HG03097 (cell line): ENCODE measurements around the gene APPBP2.
"Not testable (repeated sequence)": the region's sequence is repeated elsewhere in the genome, so short reads cannot be mapped to it uniquely, and the experiment has no call there.

ENCODE experiments used
- ATAC-seq: cut with Tn5 transposase; IDR thresholded peaks from one replicate; pipeline ENCODE4 v1.9.1; 2021; ENCODE audit not compliant: unreplicated experiment, low FRiP score

The APPBP2 gene, protein sequence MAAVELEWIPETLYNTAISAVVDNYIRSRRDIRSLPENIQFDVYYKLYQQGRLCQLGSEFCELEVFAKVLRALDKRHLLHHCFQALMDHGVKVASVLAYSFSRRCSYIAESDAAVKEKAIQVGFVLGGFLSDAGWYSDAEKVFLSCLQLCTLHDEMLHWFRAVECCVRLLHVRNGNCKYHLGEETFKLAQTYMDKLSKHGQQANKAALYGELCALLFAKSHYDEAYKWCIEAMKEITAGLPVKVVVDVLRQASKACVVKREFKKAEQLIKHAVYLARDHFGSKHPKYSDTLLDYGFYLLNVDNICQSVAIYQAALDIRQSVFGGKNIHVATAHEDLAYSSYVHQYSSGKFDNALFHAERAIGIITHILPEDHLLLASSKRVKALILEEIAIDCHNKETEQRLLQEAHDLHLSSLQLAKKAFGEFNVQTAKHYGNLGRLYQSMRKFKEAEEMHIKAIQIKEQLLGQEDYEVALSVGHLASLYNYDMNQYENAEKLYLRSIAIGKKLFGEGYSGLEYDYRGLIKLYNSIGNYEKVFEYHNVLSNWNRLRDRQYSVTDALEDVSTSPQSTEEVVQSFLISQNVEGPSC

DNA sequence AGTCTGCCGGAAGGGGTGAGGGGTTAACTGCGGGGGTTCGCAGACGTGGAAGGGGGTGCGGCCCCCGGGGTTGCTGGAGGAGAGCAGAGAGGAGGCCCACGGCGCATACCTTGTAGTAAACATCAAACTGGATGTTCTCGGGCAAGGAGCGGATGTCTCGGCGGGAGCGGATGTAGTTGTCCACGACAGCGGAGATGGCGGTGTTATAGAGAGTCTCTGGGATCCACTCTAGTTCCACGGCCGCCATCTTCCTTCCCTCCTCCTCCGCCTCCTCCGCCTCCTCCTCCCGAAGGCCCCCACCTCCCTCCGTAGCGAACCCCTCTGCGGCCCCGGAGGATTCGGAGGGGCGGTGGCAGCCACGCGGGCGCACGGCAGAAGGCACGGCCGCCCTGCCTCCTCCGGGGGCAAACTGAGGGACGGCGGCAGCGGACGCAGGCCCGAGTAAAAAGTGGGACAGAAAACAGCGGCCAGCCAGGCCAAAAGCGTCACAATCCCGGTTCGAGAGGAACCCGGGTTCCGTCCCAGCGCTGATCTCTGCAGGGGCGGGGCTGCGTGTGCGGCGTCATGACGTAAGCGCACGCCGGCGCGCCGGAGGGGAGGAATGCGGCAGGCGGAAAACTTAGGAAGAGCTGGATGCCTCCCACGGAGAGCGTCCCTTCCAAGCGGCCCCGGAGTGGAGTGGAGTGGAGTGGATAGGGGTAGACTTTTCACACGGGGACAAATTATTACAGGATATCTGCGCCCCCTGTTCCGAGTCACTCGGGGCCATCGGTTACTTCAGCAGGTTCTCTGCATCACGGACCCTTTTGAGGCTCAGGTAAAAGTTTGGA is at the start of gene APPBP2:
Gene APPBP2, minus strand, starts transcription at position 558 of the 830 bp plus-strand sequence. Its CDS starts 311 bp downstream, at position 247.
- peak; percentile 82 for ATAC-seq

DNA sequence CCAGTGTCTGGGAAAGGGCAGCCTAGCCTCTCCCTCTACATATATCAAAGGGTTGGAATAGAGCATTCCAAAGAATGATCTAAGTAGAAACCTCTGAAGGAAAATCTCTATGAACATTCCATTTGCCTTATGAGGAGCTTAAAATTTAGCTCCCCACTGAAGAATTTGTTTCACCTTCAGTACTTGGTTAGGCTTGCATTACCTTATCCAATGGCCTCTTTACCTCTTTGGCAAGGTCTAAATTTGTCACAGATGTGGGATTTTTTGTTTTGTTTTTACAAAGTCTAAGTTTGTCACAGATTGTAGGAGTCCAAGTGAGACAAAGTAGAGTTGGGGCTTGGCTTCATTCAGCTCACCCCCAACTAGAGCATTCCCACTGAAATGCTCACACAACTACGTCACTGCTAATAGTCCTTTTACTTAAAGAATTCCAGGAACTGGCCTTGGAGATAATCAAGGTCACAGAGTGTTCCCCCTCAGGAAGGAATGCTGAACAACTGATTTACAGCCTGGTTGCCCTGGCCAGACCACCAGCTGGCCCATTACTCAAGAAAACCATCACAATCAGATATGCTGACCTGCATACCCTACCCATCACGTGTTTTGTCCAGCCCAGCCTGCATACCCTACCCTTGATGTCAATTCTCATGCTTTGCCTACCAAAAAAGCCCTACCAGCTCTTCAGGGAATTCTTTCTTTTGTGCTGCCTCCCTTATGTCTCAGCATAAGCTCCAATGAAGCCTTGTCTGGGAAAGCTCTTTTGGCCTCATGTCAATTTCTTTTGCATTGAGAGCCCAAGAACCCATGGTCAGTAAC is 47.4 kb upstream of the APPBP2 start:
- no peak for ATAC-seq

DNA sequence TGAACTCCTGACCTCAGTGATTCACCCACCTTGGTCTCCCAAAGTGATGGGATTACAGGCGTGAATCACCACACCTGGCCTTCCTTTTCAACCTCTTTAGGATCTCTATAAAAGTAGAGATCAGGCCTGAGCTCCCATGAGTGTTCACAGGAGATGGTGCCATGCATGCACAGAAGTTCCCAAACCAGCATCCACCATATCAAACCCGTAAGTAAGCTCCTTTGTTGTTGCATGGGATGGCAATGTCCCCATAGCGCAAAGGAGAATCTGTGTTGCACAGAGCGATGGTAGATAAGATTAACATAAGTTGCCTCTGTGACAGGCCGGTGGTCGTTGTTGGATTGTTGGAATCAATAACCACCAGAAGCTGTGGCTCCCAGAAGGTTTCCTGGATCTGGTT is 39.2 kb upstream of the APPBP2 start:
- no peak for ATAC-seq

DNA sequence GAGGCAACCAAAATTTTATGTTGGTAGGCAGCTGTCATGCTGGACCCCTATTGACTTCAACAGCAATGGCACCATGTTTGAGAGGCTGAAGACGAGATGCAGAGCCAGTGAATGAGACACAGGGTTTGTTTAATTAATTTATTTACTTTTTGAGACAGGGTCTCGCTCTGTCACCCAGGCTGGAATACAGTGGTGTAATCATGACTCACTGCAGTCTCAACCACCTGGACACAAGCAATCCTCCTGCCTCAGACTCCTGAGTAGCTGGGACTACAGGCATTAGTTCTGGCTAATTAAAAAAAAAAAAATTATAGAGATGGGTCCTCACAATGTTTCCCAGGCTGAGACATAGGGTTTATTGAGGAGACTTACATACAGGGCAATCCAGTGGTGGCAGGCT is 37.7 kb upstream of the APPBP2 start:
- no peak for ATAC-seq

DNA sequence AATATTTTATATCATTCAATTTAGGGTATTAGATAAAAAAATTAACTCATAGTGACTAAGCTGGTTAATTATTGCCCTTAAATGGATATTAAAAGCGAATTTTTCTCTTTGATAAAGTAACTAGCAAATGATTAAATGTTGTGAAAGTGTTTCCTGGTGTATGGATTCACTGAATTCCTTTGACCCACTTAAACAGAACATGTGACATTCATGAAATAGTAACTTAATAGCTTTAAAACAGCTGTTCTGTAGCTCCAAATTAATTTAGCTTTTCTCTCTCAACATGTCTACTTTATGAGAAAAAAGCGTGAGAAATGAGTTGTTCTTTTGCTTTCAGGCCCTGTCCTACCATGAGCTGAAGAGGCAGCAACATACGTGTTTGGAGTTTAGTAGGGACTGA is 36.4 kb upstream of the APPBP2 start:
- ATAC-seq, result no peak

DNA sequence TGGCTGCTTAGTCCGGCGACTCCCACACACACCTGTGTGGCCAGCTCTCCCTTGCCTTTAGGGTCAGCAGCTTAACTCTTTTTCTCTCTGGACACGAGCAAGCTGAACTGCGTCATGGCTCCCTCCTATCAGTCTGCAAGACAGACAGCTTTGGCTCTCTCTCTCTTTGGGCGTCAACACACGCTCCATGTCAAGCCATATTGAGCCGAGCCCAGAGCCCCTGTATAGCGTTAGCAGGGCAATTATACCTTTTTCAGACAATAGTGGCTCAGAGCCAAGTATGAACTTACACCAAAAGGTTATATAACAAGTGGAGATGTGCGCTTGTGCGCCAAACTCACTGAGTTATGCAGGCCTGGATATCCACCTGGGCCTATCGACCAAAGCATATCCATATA is 34.8 kb upstream of the APPBP2 start:
- no peak for ATAC-seq

DNA sequence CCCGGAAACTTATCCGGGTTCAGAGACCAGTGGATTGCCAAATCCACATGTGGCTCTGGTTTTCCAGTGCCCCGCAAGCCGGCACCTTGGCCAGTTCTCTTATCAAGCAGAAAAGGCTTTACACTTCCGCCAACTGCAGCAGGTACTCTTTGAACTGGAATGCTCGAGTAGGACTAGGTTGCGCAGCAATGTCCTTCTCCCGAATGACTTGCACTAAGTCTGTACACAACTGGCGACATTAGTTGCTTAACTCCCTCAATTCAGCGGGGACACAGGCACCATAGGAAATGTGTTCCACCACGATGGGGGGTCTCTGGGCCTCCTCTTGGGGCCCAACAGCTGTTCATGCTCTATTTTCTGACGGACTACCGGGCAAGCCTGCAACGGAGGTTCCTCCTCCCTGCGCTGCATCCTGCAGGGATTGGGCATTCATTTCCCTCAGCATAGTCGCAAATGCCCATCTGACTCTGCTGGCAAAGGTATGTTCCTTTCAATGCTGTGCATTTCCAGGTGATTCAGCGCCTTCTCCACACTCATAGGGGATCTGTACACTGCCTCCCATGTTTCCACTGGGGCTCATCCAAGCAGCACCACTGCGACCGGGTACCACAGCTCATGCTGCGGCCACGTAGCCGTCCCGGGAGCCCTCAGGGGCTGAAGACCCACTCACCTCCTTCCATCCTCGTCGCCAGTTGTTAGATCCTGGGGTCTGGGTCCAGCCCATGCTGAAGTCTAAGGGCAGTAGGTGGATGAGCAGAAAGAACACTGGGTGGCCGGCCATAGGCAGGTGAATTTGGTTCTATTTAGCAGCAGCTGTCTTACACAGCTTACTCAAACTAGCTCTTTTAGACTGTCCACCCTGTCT is 34.2 kb upstream of the APPBP2 start:
- no peak for ATAC-seq

DNA sequence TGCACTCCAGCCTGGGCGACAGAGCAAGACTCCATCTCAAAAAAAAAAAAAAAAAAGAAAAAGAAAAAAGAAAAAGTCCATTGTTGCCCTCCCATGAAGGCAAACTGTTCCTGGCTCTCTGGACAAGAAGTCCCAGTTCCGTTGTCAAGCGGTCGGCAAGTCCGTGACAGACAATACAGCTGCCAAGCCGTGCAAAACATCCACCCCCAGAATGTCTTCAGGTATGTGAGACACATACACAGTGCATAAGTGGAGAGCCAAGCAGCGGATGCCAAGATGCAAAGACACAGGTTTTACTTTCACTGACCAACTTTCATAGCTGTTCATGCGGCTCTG is 33.6 kb upstream of the APPBP2 start:
- no peak for ATAC-seq

DNA sequence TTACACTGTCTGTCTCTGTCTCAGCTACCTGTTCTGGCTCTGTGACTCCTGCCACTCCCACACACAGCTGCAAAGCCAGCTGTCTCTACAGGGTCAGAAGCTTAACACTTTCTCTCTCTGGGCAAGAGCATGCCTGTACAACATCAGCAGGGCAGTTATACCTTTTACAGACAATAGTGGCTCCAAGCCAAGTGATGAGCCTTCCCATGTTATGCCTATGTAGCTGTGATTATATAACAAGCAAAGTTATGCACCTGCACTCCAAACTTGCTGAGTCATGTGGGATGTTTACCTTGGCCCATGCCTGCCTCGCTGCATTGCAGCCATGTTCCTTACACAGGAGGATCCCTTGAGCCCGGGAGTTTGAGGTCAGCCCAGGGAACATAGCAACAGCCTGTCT is 31.8 kb upstream of the APPBP2 start:
- ATAC-seq, result no peak

DNA sequence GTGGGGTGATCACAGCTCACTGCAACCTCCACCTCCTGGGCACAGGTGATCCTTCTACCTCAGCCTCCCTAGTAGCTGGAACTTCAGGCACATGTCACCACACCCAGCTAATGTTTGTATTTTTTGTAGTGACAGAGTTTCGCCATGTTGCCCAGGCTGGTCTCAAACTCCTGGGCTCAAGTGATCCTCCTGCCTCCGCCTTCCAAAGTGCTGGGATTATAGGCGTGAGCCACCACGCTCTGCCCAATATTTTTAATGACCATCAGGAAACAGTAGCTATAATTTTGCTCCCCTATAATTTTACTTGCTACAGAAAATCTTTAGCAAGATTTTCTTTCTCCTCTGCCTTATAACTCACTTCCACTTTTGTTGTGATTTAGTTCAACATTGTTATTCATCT is 29.7 kb upstream of the APPBP2 start:
- ATAC-seq, result no peak

DNA sequence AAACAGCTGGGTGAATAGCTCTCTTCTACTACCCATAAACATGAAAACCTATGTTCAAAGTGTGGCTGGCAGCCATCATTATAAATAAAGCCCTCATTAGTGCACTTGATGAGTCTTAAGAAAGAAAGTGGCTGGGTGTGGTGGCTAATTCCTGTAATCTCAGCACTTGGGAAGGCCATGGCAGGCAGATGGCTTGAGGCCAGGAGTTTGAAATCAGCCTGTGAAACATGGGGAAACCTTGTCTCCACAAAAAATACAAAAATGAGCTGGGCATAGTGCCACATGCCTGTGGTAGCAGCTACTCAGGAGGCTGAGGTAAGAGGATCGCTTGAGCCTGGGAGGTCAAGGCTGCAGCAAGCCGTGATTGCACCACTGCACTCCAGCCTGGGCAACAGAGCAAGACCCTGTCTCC is 28.3 kb upstream of the APPBP2 start:
- ATAC-seq, result no peak

DNA sequence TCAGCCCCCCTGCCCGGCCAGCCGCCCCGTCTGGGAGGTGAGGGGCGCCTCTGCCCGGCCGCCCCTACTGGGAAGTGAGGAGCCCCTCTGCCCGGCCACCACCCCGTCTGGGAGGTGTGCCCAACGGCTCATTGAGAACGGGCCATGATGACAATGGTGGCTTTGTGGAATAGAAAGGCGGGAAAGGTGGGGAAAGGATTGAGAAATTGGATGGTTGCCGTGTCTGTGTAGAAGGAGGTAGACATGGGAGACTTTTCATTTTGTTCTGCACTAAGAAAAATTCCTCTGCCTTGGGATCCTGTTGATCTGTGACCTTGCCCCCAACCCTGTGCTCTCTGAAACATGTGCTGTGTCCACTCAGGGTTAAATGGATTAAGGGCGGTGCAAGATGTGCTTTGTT is 26.2 kb upstream of the APPBP2 start:
- ATAC-seq, result not testable (repeated sequence)

DNA sequence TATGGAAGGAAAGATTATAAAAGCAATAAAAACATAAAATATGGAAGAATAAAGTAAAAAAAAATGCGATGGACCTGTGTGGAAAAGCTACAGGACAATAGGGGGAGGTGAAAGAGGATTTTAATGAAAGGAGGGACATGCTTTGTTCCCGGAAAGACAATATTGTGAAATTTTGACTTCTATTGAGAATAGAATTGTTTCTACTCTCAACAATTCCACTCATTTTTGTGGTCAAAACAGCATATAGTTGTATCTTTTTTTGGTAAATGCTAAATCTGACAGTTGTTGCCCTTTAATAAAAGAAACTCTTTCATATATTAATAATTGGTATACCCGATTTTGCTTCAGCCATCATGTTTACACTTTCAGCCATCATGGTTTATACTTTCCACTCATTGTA is 22.9 kb upstream of the APPBP2 start:
- ATAC-seq, result no peak

DNA sequence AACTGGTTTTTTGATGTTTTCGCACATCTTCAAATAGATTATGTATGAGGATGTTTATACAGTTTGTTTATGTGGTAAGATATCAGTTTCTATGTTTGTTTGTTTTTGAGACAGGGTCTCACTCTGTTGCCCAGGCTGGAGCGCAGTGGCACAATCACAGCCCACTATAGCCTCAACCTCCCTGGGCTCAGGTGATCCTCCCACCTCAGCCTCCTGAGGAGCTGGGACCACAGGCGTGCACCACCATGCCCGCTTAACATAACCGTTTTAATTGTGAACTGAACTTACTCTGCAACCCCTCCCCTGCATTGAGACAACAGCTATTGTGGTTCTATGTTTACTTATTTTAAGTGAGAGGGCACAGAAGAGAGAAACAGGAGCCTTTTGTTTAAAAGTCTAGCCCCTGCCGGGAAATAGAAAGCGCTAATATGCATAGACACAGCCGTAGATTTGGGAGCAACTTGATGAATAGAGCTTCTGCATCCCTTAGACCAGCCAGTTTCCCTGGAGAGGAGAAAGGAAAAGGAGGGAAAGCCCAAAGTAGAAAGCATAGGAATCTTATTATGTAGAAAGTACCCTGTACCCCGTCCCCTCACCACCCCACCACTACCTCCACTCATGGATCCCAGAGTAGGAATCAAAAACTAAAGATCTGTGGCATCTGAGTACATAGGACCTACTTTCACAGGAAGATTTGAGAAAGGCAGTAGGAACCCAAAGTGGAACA is 19.6 kb upstream of the APPBP2 start:
- ATAC-seq, result no peak

DNA sequence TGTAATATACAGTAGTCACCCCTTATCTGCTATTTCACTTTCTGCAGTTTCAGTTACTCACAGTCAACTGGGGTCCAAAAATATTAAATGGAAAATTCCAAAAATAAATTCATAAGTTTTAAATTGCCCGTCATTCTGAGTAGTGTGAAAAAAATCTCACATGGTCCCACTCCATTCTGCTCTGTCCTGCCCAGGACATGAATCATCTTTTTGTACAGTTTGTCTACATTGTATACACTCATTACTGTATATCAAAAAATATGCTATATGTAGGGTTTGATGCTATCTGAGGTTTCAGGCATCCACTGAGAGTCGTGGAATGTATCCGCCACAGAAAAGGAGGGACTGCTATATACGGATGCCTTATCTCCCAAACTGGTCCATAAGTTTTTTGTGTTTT is 16.0 kb upstream of the APPBP2 start:
- ATAC-seq, result no peak

DNA sequence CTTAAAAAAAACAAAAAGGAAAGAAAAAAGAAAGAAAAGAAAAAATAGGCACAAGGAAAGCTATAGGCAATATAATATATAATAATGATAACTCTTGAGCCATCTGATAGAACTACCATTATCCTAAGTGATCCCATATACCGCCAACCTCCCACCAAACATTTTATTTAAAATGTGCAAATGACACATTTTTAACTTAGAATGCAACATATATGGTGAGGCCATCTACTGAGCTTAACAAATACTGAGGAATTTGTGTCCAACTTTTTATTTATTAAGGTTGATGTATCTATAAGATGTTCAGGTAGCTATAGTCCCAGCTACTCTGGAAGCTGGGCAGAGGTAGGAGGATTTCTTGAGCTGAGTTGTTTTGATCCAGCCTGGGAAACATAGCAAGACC is 14.4 kb upstream of the APPBP2 start:
- no peak for ATAC-seq

DNA sequence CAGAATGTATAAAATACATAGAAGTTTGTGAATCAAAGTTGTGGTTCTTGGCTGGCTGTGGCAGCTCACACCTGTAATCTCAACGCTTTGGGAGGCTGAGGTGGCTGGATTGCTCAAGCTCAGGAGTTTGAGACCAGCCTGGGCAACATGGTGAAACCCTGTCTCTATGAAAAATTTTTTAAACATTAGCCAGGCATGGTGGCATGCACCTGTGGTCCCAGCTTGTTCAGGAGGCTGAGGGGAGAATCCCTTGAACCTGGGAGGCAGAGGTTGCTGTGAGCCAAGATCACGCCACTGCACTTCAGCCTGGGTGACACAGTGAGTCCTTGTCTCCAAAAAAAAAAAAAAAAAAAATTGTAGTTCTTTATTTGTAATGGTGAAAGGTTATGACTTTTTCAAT is 13.8 kb upstream of the APPBP2 start:
- ATAC-seq, result no peak

DNA sequence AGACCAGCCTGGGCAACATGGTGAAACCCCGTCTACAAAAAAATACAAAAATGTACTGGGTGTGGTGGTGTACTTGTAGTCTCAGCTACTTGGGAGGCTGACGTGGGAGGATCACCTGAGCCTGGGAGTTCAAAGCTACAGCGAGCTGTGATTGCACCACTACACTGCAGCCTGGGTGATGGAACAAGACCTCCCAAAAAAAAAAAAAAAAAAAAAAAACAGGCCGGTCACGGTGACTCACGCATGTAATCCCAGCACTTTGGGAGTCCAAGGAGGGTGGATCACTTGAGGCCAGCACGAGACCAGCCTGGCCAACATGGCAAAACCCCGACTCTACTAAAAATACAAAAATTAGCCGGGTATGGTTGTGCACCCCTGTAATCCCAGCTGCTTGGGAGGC is 12.7 kb upstream of the APPBP2 start:
- no peak for ATAC-seq
